ENCODE data around the gene GHRHR. TPM values are rescaled to one million over a fixed set of nuclear protein-coding genes. Genes with fewer than 3 reads are reported as not detected.

Gene GHRHR
- total RNA-seq, 1 experiment from 2014 or later = not detected

- Histone ChIP-seq H3K27me3 (ENCODE audit: insufficient read depth, low read depth) (peaks cover 15% of the 10 kb centered on the region), H2AFZ (no peak overlapping the region), H4K20me1 (ENCODE audit: insufficient read depth) (no peaks in the 10 kb centered on the region), H3K9me2 (ENCODE audit: insufficient read depth) (no peaks in the 10 kb centered on the region), H3K4me3 (no peak overlapping the region), H3F3A (ENCODE audit: insufficient read depth, low read depth) (no peaks in the 10 kb centered on the region), H3K4me2 (no peak overlapping the region), H3K27ac (no peak overlapping the region), H3K36me3 (ENCODE audit: low read depth) (no peaks in the 10 kb centered on the region), H3K4me1 (replicated peaks; ENCODE audit: insufficient read depth) (peaks cover 12% of the 10 kb centered on the region), H3K9me3 (ENCODE audit: insufficient read depth, low read depth) (no peaks in the 10 kb centered on the region), H3K79me2 (ENCODE audit: low read depth) (no peaks in the 10 kb centered on the region)
- intact Hi-C loops (cut with micrococcal nuclease; ENCODE audit: unreplicated experiment) = no loop called here
- TF ChIP-seq CTCF (conservative IDR thresholded peaks at IDR 0.05) (no peak), EZH2 (IDR thresholded peaks at IDR 0.05; ENCODE audit: low read depth) (no peak)
- ChIA-PET CTCF (interaction anchor here (0.6 to 4.2 kb wide), 5 partner anchors 13 to 168 kb away, joined by 4 to 81 read pairs (median 12); no protein-coding TSS in a partner anchor), POLR2A (ENCODE audit: unreplicated experiment) (no interaction called here)
- BruUV-seq (replicated peaks) = no TSS peak
- DNase-seq = no peak
Observed at GRCh38 chr7:30985756-30986155, 22.0 kb downstream of the GHRHR start.

GRCh38 chr7:30986331-30986730, 22.6 kb downstream of the GHRHR start:
- no peak for DNase-seq
- Histone ChIP-seq H3K4me1 (replicated peaks; ENCODE audit: insufficient read depth) (peaks cover 12% of the 10 kb centered on the region), H3K9me2 (ENCODE audit: insufficient read depth) (no peaks in the 10 kb centered on the region), H4K20me1 (ENCODE audit: insufficient read depth) (no peaks in the 10 kb centered on the region), H3K4me3 (no peak overlapping the region), H3F3A (ENCODE audit: insufficient read depth, low read depth) (no peaks in the 10 kb centered on the region), H3K9me3 (ENCODE audit: insufficient read depth, low read depth) (no peaks in the 10 kb centered on the region), H3K79me2 (ENCODE audit: low read depth) (no peaks in the 10 kb centered on the region), H3K36me3 (ENCODE audit: low read depth) (no peaks in the 10 kb centered on the region), H3K27me3 (ENCODE audit: insufficient read depth, low read depth) (peaks cover 9% of the 10 kb centered on the region), H3K27ac (no peak overlapping the region), H3K4me2 (no peak overlapping the region), H2AFZ (no peak overlapping the region)
- no TSS peak for BruUV-seq (replicated peaks)
- TF ChIP-seq EZH2 (IDR thresholded peaks at IDR 0.05; ENCODE audit: low read depth) = no peak
- TF ChIP-seq CTCF (conservative IDR thresholded peaks at IDR 0.05) = no peak
- ChIA-PET CTCF (interaction anchor here (4.2 kb wide), 1 partner anchor 136 kb away, joined by 81 read pairs; no protein-coding TSS in a partner anchor), POLR2A (ENCODE audit: unreplicated experiment) (no interaction called here)
- intact Hi-C loops (cut with micrococcal nuclease; ENCODE audit: unreplicated experiment) = no loop called here

DNA sequence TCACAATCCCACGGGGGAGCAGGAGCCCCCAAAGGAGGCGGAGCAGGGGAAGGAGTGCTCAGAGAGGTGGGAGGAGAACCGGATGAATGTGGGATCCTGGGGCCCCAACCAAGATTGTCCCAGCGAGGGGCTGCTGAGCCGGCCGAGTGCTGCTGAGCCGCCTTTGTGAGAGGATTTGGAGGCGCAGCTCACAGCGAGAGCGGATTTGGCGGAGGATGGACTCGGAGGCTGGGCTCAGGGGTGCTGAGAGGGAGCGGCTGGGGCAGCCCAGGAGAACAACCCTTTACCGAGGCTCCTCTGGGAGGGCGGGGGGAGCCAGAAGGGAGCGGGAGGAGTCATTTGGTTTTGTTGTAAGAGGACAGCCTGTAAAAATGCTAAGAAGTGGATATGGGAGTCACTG, 23.0 kb downstream of the GHRHR start:
- POLR2A ChIA-PET (ENCODE audit: unreplicated experiment) = no interaction called here
- no TSS peak for BruUV-seq (replicated peaks)
- TF ChIP-seq CTCF (conservative IDR thresholded peaks at IDR 0.05) (no peak), EZH2 (IDR thresholded peaks at IDR 0.05; ENCODE audit: low read depth) (no peak)

More for the DNA sequence above, 23.0 kb downstream of the GHRHR start:
- Histone ChIP-seq H3K79me2 (ENCODE audit: low read depth) (no peaks in the 10 kb centered on the region), H3K4me3 (no peak overlapping the region), H3K9me2 (ENCODE audit: insufficient read depth) (no peaks in the 10 kb centered on the region), H3K4me2 (no peak overlapping the region), H3K9me3 (ENCODE audit: insufficient read depth, low read depth) (no peaks in the 10 kb centered on the region), H3K27ac (no peak overlapping the region), H3F3A (ENCODE audit: insufficient read depth, low read depth) (no peaks in the 10 kb centered on the region), H2AFZ (no peak overlapping the region), H4K20me1 (ENCODE audit: insufficient read depth) (no peaks in the 10 kb centered on the region), H3K4me1 (replicated peaks; ENCODE audit: insufficient read depth) (peaks cover 12% of the 10 kb centered on the region), H3K36me3 (ENCODE audit: low read depth) (no peaks in the 10 kb centered on the region), H3K27me3 (ENCODE audit: insufficient read depth, low read depth) (peaks cover 5% of the 10 kb centered on the region; the same call in 1 of the 2 replicates)
- CTCF ChIA-PET = interaction anchor here (4.2 kb wide), 1 partner anchor 135 kb away, joined by 81 read pairs; no protein-coding TSS in a partner anchor
- intact Hi-C loops (cut with micrococcal nuclease; ENCODE audit: unreplicated experiment) = no loop called here
- DNase-seq = no peak

Measured in PC-9 (cell line).